Tibial artery (tissue), 4 donors: ENCODE data around the gene MEIS2.

Source experiments
- DNase-seq, 2 donors: peaks; one replicate each; pipeline ENCODE4 v3.0.0-alpha.2; 2019
- H3K27ac ChIP-seq, 2 donors: fragments of 200-600 bp; sonication (generic) in 1 of 2; 1 replicate in 1 of 2; 2 replicates in 1 of 2; pipeline ENCODE4 v1.5.1; 2018 to 2019; ENCODE audit warnings: mild to moderate bottlenecking in 1 of 2
- H3K27me3 ChIP-seq, 2 donors: fragments of 200-600 bp; sonication (generic) in 1 of 2; one replicate each; pipeline versions ENCODE4 v1.5.1 to v1.6.0; 2016 to 2019
- H3K36me3 ChIP-seq, 3 donors: fragments of 200-600 bp; sonication (generic) in 2 of 3; one replicate each; pipeline ENCODE4 v1.5.1; 2016 to 2019; ENCODE audit warnings: mild to moderate bottlenecking in 2 of 3
- H3K4me1 ChIP-seq, 4 donors: fragments of 200-600 bp; sonication (generic) in 2 of 4; 1 replicate in 3 of 4; 2 replicates in 1 of 4; pipeline ENCODE4 v1.5.1; 2016 to 2019
- H3K4me3 ChIP-seq, 2 donors: fragments of 200-600 bp; sonication (generic) in 1 of 2; 1 replicate in 1 of 2; 2 replicates in 1 of 2; pipeline ENCODE4 v1.5.1; 2018 to 2019; ENCODE audit warnings: mild to moderate bottlenecking in 2 of 2
- H3K9me3 ChIP-seq, 3 donors: fragments of 200-600 bp; sonication (generic) in 1 of 3; one replicate each; pipeline ENCODE4 v1.5.1; 2016 to 2019
- CTCF ChIP-seq, 2 experiments: fragments of 200-600 bp in 1 of 2; fragments of 450-650 bp in 1 of 2; IDR thresholded peaks; one replicate each; pipeline ENCODE4 v1.5.1; 2017 to 2019; ENCODE audit warnings: antibody characterized with exemption in 2 of 2, mild to moderate bottlenecking in 1 of 2, moderate library complexity in 1 of 2
- intact Hi-C: fragments of 100-400 bp; cut with DNase I; formaldehyde crosslinking; loops from one replicate; pipeline ENCODE4 v1.15.0; 2023; ENCODE audit warnings: low total_unique reads

The MEIS2 gene

GRCh38 chr15:37058316-37058985 is 41.9 kb downstream of the MEIS2 start:
- no peaks in the 10 kb centered on the region for H3K36me3 ChIP-seq
- H3K4me1 ChIP-seq, result peaks cover 0 to 8% (median 0%) of the 10 kb centered on the region in 4 donors
- DNase-seq, result no peak
- no peak overlapping the region for H3K27ac ChIP-seq
- H3K27me3 ChIP-seq, result no peaks in the 10 kb centered on the region
- no peak overlapping the region for H3K4me3 ChIP-seq
- no peak for TF ChIP-seq CTCF (IDR thresholded peaks at IDR 0.05)
- intact Hi-C loops, result no loop called here
- no peaks in the 10 kb centered on the region for H3K9me3 ChIP-seq

GRCh38 chr15:37057831-37058230 is 42.5 kb downstream of the MEIS2 start:
- Histone ChIP-seq H3K27ac (no peak overlapping the region), H3K27me3 (no peaks in the 10 kb centered on the region), H3K4me1 (peaks cover 0 to 8% (median 0%) of the 10 kb centered on the region in 4 donors), H3K36me3 (no peaks in the 10 kb centered on the region), H3K9me3 (no peaks in the 10 kb centered on the region), H3K4me3 (no peak overlapping the region)
- no peak for DNase-seq
- intact Hi-C loops, result no loop called here
- no peak for TF ChIP-seq CTCF (IDR thresholded peaks at IDR 0.05)

- H3K9me3 ChIP-seq, result no peaks in the 10 kb centered on the region
- H3K36me3 ChIP-seq, result no peaks in the 10 kb centered on the region
- H3K27ac ChIP-seq, result no peak overlapping the region
- no peak overlapping the region for H3K4me3 ChIP-seq
- intact Hi-C loops, result no loop called here
- no peak for DNase-seq
- H3K27me3 ChIP-seq, result no peaks in the 10 kb centered on the region
- peaks cover 0 to 8% (median 0%) of the 10 kb centered on the region in 4 donors for H3K4me1 ChIP-seq
- TF ChIP-seq CTCF (IDR thresholded peaks at IDR 0.05), result no peak
Observed at GRCh38 chr15:37057256-37057655, 43.1 kb downstream of the MEIS2 start.

GRCh38 chr15:37056177-37057121 is 43.9 kb downstream of the MEIS2 start:
- DNase-seq, result peak in 1 of 2 donors; percentile 22
- H3K36me3 ChIP-seq, result no peaks in the 10 kb centered on the region
- no peak overlapping the region for H3K27ac ChIP-seq
- TF ChIP-seq CTCF (IDR thresholded peaks at IDR 0.05), result no peak
- H3K4me1 ChIP-seq, result peaks cover 0 to 8% (median 0%) of the 10 kb centered on the region in 4 donors
- no peak overlapping the region for H3K4me3 ChIP-seq
- no peaks in the 10 kb centered on the region for H3K9me3 ChIP-seq
- intact Hi-C loops, result no loop called here
- no peaks in the 10 kb centered on the region for H3K27me3 ChIP-seq

GRCh38 chr15:37055481-37055880 is 44.9 kb downstream of the MEIS2 start:
- intact Hi-C loops, result no loop called here
- Histone ChIP-seq H3K9me3 (no peaks in the 10 kb centered on the region), H3K4me3 (no peak overlapping the region), H3K27me3 (no peaks in the 10 kb centered on the region), H3K36me3 (no peaks in the 10 kb centered on the region), H3K27ac (no peak overlapping the region), H3K4me1 (peaks cover 0 to 8% (median 0%) of the 10 kb centered on the region in 4 donors)
- no peak for TF ChIP-seq CTCF (IDR thresholded peaks at IDR 0.05)
- no peak for DNase-seq
